Chondrocyte (in vitro differentiated cells): ENCODE results near the gene CAMK2B. TPM values are rescaled to one million over a fixed set of nuclear protein-coding genes. Genes with fewer than 3 reads are reported as not detected.

Source experiments
- DNase-seq: peaks from one replicate; pipeline ENCODE4 v3.0.0; 2021; ENCODE audit warnings: mixed read lengths, low spot score
- H3K27ac Mint-ChIP-seq: one replicate; pipeline ENCODE4 v1.8.0; 2021; ENCODE audit warnings: mild to moderate bottlenecking, moderate library complexity, mixed read lengths; ENCODE audit not compliant: unreplicated experiment
- H3K27me3 Mint-ChIP-seq: 2 replicates; pipeline ENCODE4 v1.8.0; 2021; ENCODE audit warnings: low read depth, mixed read lengths
- H3K36me3 Mint-ChIP-seq: 2 replicates; pipeline ENCODE4 v1.8.0; 2021; ENCODE audit warnings: low read depth, mixed read lengths
- H3K4me1 Mint-ChIP-seq: 2 replicates; pipeline ENCODE4 v1.8.0; 2021; ENCODE audit warnings: low read depth, mild to moderate bottlenecking, mixed read lengths
- H3K4me3 Mint-ChIP-seq: one replicate; pipeline ENCODE4 v1.8.0; 2021; ENCODE audit warnings: mild to moderate bottlenecking, moderate library complexity, mixed read lengths; ENCODE audit not compliant: unreplicated experiment
- H3K9me3 Mint-ChIP-seq: 2 replicates; pipeline ENCODE4 v1.8.0; 2021; ENCODE audit warnings: low read depth, mixed read lengths
- total RNA-seq: library from RNA; stranded (reverse); gene quantifications from 3 replicates; pipeline ENCODE4 v1.2.1, GENCODE V29; 2021
- TF ChIP-seq, protein P1 (sequence below): fragments of 200-600 bp; sonication (generic); IDR thresholded peaks from 2 replicates; pipeline ENCODE4 v1.5.0; 2021; ENCODE audit warnings: antibody characterized with exemption, mild to moderate bottlenecking, moderate library complexity

The CAMK2B gene
- total RNA-seq, 1 donor from 2014 or later: 0.27 TPM

DNA sequence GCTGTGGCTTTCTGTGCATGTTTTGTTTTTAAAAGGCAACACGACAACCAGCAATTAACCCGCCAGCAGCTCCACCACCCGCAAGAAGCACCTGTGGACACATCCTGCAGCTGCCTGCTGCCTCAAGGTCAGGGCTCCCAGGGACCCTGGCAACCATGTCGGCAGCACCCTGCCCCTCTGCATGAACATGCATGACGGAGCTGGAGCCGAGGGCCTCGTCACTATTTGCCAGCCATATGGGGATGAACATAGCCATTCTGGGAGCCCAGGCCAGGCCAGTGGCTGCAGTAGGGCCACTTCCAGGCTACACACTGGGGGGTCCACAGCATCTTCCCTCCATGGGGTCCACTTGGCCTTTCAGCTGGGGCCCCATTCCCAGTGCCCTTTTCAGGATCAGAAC, 52.9 kb downstream of the CAMK2B start:
- H3K9me3 Mint-ChIP-seq: no peaks in the 10 kb centered on the region
- TF ChIP-seq, protein P1, sequence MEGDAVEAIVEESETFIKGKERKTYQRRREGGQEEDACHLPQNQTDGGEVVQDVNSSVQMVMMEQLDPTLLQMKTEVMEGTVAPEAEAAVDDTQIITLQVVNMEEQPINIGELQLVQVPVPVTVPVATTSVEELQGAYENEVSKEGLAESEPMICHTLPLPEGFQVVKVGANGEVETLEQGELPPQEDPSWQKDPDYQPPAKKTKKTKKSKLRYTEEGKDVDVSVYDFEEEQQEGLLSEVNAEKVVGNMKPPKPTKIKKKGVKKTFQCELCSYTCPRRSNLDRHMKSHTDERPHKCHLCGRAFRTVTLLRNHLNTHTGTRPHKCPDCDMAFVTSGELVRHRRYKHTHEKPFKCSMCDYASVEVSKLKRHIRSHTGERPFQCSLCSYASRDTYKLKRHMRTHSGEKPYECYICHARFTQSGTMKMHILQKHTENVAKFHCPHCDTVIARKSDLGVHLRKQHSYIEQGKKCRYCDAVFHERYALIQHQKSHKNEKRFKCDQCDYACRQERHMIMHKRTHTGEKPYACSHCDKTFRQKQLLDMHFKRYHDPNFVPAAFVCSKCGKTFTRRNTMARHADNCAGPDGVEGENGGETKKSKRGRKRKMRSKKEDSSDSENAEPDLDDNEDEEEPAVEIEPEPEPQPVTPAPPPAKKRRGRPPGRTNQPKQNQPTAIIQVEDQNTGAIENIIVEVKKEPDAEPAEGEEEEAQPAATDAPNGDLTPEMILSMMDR: no peak

DNA sequence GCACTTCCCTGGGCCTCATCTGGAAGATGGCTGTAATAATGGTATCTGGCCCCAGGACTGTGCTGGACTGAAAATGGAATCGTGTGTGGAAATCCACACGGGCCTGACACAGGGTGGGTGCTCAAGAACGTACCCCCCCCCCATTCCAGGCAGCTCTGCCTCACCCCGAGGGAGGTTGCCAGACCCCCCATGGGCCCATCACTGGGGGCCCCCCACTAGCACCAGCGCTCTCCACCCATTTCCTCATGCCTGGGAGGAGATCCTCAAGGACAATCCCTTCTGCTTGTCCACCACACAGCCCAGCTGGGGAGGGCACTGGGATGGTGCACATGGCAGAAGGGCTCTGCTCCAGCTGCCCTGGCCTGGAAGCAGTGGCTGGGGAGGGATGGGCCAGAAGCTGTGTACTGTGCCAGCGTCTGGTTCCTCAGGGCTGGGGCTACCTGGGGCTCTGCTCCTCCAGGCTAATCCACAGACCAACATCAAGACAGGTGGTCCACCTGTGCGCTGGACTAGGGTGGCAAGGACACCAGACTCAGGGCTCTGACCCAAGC, 55.4 kb downstream of the CAMK2B start:
- Mint-ChIP-seq H3K27ac (no peak overlapping the region), H3K27me3 (peaks cover 19% of the 10 kb centered on the region), H3K36me3 (no peaks in the 10 kb centered on the region), H3K4me1 (no peaks in the 10 kb centered on the region), H3K9me3 (no peaks in the 10 kb centered on the region), H3K4me3 (no peak overlapping the region)
- TF ChIP-seq, protein P1: no peak
- no peak for DNase-seq

More for the DNA sequence above, 52.9 kb downstream of the CAMK2B start:
- DNase-seq: no peak
- Mint-ChIP-seq H3K4me1 (no peaks in the 10 kb centered on the region), H3K27ac (no peak overlapping the region), H3K4me3 (no peak overlapping the region), H3K36me3 (no peaks in the 10 kb centered on the region), H3K27me3 (peaks cover 11% of the 10 kb centered on the region)

DNA sequence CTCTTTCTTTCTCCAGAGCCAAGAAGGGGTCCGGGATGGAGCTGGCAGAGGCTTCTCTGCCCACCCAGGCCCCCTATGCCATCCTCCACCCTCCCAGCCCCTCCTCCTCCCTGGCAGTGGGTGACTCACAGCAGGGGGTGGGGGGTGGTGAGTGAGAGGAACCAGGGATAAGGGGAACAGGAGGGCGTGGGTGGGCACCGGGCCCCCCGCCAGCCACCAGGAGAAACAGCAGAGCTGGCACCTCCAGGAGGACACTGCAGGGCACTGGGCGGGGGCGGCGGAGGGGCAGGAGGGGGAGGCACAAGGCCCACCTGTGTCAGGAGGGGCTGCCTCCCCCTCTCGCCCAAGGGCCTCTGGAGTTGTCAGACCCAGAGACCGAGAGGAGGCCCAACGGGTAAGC, 56.0 kb downstream of the CAMK2B start:
- H3K27ac Mint-ChIP-seq: no peak overlapping the region
- no peak overlapping the region for H3K4me3 Mint-ChIP-seq
- no peaks in the 10 kb centered on the region for H3K9me3 Mint-ChIP-seq
- no peak for DNase-seq
- TF ChIP-seq, protein P1: no peak
- H3K4me1 Mint-ChIP-seq: no peaks in the 10 kb centered on the region
- H3K27me3 Mint-ChIP-seq: peaks cover 23% of the 10 kb centered on the region
- no peaks in the 10 kb centered on the region for H3K36me3 Mint-ChIP-seq

DNA sequence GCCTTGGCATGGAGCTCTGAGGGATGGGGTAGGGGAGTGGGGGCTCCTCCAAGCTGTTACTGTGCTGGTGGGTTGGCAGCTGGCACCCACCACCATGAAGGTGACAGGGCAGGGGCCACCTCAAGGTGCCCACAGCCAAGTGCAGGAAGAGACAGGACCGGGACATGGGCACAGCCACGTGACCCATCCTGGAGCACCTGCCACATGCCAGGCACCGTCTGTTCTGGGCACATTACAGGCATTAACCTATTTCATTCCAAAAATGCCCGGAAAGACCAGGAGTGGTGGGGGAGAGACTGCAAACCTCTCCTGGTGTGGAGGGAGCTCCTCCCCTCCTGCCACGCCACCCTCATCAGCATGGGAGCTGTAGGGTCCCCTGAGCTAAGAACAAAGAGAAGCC, 56.7 kb downstream of the CAMK2B start:
- Mint-ChIP-seq H3K27ac (no peak overlapping the region), H3K4me1 (no peaks in the 10 kb centered on the region), H3K9me3 (no peaks in the 10 kb centered on the region), H3K4me3 (no peak overlapping the region), H3K36me3 (no peaks in the 10 kb centered on the region), H3K27me3 (peaks cover 19% of the 10 kb centered on the region)
- no peak for DNase-seq
- TF ChIP-seq, protein P1: no peak

DNA sequence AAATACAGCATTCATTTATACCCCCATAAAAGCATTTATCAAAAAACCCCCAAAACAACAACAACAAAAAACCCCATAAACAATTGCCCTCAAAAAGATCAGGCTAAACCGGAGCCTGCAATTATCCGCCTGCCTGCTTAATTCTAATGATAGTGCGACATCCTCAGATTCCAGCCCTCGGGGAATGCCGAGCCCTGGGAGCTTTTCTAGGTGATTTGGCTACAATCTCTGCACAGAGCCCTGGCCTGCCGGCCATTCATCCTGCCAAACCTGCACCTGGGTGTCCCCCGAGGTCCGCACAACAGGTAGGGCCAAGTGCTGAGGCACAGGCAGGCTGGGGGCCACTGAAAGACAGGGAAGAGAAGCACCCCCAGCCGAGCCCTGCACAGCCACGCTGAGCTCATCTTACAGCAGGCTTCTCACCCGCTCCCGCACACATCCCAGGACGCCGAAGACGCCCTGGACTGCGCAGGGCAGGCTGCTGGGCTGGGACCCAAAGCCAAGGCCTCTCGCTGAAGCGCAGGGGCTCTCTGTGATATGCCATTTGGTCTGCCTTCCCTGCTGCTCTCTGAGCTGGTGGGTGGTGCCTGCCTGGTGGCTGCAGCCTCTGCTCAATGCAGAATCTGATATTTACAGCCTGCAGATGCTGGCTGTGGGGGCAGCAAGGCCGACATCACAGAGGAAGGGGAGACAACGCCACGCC, 57.5 kb downstream of the CAMK2B start:
- DNase-seq: no peak
- H3K27me3 Mint-ChIP-seq: peaks cover 19% of the 10 kb centered on the region
- H3K4me3 Mint-ChIP-seq: no peak overlapping the region
- H3K27ac Mint-ChIP-seq: no peak overlapping the region
- H3K36me3 Mint-ChIP-seq: no peaks in the 10 kb centered on the region
- no peaks in the 10 kb centered on the region for H3K9me3 Mint-ChIP-seq
- no peaks in the 10 kb centered on the region for H3K4me1 Mint-ChIP-seq
- TF ChIP-seq, protein P1: no peak
